ENCODE results near the gene TBL3. TPM values are rescaled to one million over a fixed set of nuclear protein-coding genes. Genes with fewer than 3 reads are reported as not detected.
A peak's percentile ranks its signal among the peaks of the same experiment; 100 is the strongest.

The TBL3 gene
- total RNA-seq, 1 experiment from 2014 or later: 51.3 TPM

DNA sequence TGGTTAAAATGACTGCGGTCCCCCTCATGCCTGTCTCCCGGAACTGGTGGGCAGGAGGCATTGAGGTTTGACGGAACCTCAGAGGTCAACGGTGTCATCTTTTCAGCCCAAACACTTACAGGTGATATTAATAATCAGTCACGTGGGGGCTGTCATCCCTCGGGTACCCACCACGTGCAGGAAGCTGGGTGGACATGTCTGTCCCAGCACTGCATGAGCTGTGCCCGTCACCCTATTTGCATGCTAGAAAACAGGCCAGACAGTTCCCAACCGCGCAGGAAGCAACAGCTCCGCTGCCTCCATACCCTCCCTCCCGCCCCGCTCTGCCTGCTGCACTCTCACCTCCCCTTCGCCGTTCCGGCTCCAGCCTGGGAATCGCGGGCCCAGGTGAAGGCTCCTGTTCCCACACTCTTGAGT lies 19.3 kb downstream of the TBL3 start:
- no peak overlapping the region for H2AFZ ChIP-seq
- peaks cover 64% of the 10 kb centered on the region for H3F3A ChIP-seq (ENCODE audit: insufficient read depth, low read depth)
- H4K20me1 ChIP-seq (ENCODE audit: insufficient read depth): no peaks in the 10 kb centered on the region
- H3K4me2 ChIP-seq: no peak overlapping the region
- H3K79me2 ChIP-seq (ENCODE audit: low read depth): no peaks in the 10 kb centered on the region
- no peak for TF ChIP-seq CTCF (conservative IDR thresholded peaks at IDR 0.05)
- no peak for TF ChIP-seq EZH2 (IDR thresholded peaks at IDR 0.05; ENCODE audit: low read depth)
- ChIA-PET CTCF (no interaction called here), POLR2A (ENCODE audit: unreplicated experiment) (no interaction called here)
- H3K9me2 ChIP-seq (ENCODE audit: insufficient read depth): no peaks in the 10 kb centered on the region
- H3K27me3 ChIP-seq (ENCODE audit: insufficient read depth, low read depth): no peaks in the 10 kb centered on the region
- intact Hi-C loops (cut with micrococcal nuclease; ENCODE audit: unreplicated experiment): no loop called here
- H3K4me1 ChIP-seq (replicated peaks; ENCODE audit: insufficient read depth): peaks cover 32% of the 10 kb centered on the region
- H3K36me3 ChIP-seq (ENCODE audit: low read depth): no peaks in the 10 kb centered on the region; the same call in 1 of the 2 replicates
- H3K9me3 ChIP-seq (ENCODE audit: insufficient read depth, low read depth): no peaks in the 10 kb centered on the region
- H3K4me3 ChIP-seq: no peak overlapping the region
- no peak overlapping the region for H3K27ac ChIP-seq
- no peak for DNase-seq
- no TSS peak for BruUV-seq (replicated peaks)

DNA sequence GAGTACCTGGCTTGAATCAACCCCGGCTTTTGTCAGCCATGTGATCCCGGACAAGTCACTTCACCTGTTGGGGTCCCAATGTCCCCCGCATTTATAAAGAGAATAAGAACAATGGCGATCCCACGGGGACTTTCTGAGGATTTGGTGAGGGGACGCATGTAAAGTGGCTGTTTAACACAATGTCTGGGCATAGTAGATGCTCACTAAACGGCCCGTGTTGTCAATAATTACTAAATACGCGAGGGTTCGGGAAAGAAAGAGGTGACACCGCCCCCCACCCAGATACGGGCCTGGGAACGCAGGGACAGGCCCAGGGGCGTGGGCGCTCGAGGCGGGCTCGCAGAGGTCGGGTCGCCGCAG lies 19.7 kb downstream of the TBL3 start:
- ChIA-PET CTCF (no interaction called here), POLR2A (ENCODE audit: unreplicated experiment) (no interaction called here)
- H3K9me3 ChIP-seq (ENCODE audit: insufficient read depth, low read depth): no peaks in the 10 kb centered on the region
- peaks cover 30% of the 10 kb centered on the region for H3K4me1 ChIP-seq (replicated peaks; ENCODE audit: insufficient read depth)
- no peaks in the 10 kb centered on the region for H3K36me3 ChIP-seq (ENCODE audit: low read depth)
- no peaks in the 10 kb centered on the region for H4K20me1 ChIP-seq (ENCODE audit: insufficient read depth)
- no peaks in the 10 kb centered on the region for H3K27me3 ChIP-seq (ENCODE audit: insufficient read depth, low read depth)
- intact Hi-C loops (cut with micrococcal nuclease; ENCODE audit: unreplicated experiment): no loop called here
- no peak overlapping the region for H3K4me3 ChIP-seq
- no peaks in the 10 kb centered on the region for H3K9me2 ChIP-seq (ENCODE audit: insufficient read depth)
- TF ChIP-seq EZH2 (IDR thresholded peaks at IDR 0.05; ENCODE audit: low read depth) (no peak), CTCF (conservative IDR thresholded peaks at IDR 0.05) (no peak)
- H3K27ac ChIP-seq: no peak overlapping the region
- no peak overlapping the region for H2AFZ ChIP-seq
- H3K79me2 ChIP-seq (ENCODE audit: low read depth): no peaks in the 10 kb centered on the region
- no peak for DNase-seq
- H3F3A ChIP-seq (ENCODE audit: insufficient read depth, low read depth): peaks cover 68% of the 10 kb centered on the region
- BruUV-seq (replicated peaks): TSS peak; percentile 55
- peak overlapping the region; percentile 24; the same call in 1 of the 2 replicates for H3K4me2 ChIP-seq

DNA sequence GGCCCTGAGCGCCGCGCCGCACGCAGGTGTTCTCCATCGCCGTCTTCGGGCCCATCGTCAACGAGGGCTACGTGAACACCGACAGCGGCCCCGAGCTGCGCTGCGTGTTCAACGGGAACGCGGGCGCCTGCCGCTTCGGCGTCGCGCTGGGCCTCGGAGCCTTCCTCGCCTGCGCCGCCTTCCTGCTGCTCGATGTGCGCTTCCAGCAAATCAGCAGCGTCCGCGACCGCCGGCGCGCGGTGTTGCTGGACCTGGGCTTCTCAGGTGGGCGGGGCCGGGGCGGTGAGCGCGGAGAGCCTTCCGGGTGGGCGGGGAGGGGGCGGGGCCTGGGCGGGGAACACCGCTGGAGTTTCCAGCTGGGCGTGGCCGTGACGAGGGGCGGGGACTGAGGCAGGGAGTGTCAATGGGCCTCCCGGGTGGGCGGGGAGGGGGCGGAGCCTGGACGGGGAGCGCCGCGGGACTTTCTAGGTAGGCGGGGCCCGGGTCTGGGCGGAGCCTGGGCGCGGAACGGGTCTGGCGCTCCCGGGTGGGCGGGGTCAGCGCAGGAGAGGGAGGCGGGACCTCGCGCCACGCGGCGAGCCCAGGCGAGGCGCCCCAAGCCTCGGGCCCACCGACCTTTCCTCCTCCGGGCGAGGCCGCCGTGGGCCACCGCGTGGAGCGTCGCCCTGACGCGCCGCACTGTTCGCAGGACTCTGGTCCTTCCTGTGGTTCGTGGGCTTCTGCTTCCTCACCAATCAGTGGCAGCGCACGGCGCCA lies 20.3 kb downstream of the TBL3 start:
- no peaks in the 10 kb centered on the region for H3K79me2 ChIP-seq (ENCODE audit: low read depth)
- no peak overlapping the region for H2AFZ ChIP-seq
- no peak overlapping the region for H3K4me3 ChIP-seq
- H3K4me1 ChIP-seq (replicated peaks; ENCODE audit: insufficient read depth): peaks cover 30% of the 10 kb centered on the region
- ChIA-PET CTCF (interaction anchor here (0.6 kb wide), 1 partner anchor 30 kb away, joined by 3 read pairs; no protein-coding TSS in a partner anchor), POLR2A (ENCODE audit: unreplicated experiment) (interaction anchor here (0.6 kb wide), 3 partner anchors 43 to 94 kb away, joined by 3 to 14 read pairs (median 4); no protein-coding TSS in a partner anchor)
- H3K27ac ChIP-seq: no peak overlapping the region
- no TSS peak for BruUV-seq (replicated peaks)
- no peaks in the 10 kb centered on the region for H3K36me3 ChIP-seq (ENCODE audit: low read depth)
- no peaks in the 10 kb centered on the region for H3K9me2 ChIP-seq (ENCODE audit: insufficient read depth)
- intact Hi-C loops (cut with micrococcal nuclease; ENCODE audit: unreplicated experiment): no loop called here
- H3F3A ChIP-seq (ENCODE audit: insufficient read depth, low read depth): peaks cover 71% of the 10 kb centered on the region
- no peaks in the 10 kb centered on the region for H4K20me1 ChIP-seq (ENCODE audit: insufficient read depth)
- no peaks in the 10 kb centered on the region for H3K9me3 ChIP-seq (ENCODE audit: insufficient read depth, low read depth)
- peak overlapping the region; percentile 24; the same call in 1 of the 2 replicates for H3K4me2 ChIP-seq
- peak; percentile 60 to 94 for DNase-seq
- TF ChIP-seq CTCF (conservative IDR thresholded peaks at IDR 0.05): no peak
- TF ChIP-seq EZH2 (IDR thresholded peaks at IDR 0.05; ENCODE audit: low read depth): no peak
- no peaks in the 10 kb centered on the region for H3K27me3 ChIP-seq (ENCODE audit: insufficient read depth, low read depth)
